Prostate gland (tissue), 2 donors: Measurements from ENCODE around the gene WSB1. TPM values are rescaled to one million over a fixed set of nuclear protein-coding genes. Genes with fewer than 3 reads are reported as not detected.
"Not testable (repeated sequence)": the region's sequence is repeated elsewhere in the genome, so short reads cannot be mapped to it uniquely, and the experiment has no call there.

Experiments used
- DNase-seq: peaks from one replicate; pipeline ENCODE4 v3.0.0-alpha.2; 2019; ENCODE audit warnings: low spot score
- H3K27ac ChIP-seq, 2 donors: fragments of 200-600 bp; sonication (generic); 2 replicates each; pipeline ENCODE4 v1.5.1; 2017 to 2019
- H3K27me3 ChIP-seq: fragments of 200-600 bp; sonication (generic); replicated peaks from 2 replicates; pipeline ENCODE4 v1.5.1; 2019; ENCODE audit not compliant: insufficient read depth
- H3K36me3 ChIP-seq, 2 donors: fragments of 200-600 bp; sonication (generic); 1 replicate in 1 of 2; 2 replicates in 1 of 2; pipeline versions ENCODE4 v1.5.1 to v1.8.1; 2017 to 2019
- H3K4me1 ChIP-seq: fragments of 200-600 bp; sonication (generic); replicated peaks from 2 replicates; pipeline ENCODE4 v1.5.1; 2019
- H3K4me3 ChIP-seq, 2 donors: fragments of 200-600 bp; sonication (generic); 2 replicates each; pipeline ENCODE4 v1.5.1; 2017 to 2019
- H3K9me3 ChIP-seq: fragments of 200-600 bp; sonication (generic); 2 replicates; pipeline ENCODE4 v1.5.1; 2017
- POLR2A ChIP-seq: fragments of 450-650 bp; IDR thresholded peaks from one replicate; pipeline ENCODE4 v1.6.1; 2016; ENCODE audit warnings: antibody characterized with exemption, mild to moderate bottlenecking
- POLR2AphosphoS5 ChIP-seq: sonication (generic); formaldehyde crosslinking; IDR thresholded peaks from one replicate; pipeline ENCODE4 v1.6.1; 2017; ENCODE audit warnings: antibody characterized with exemption
- WGBS: methylation state at CpG from one replicate; pipeline ENCODE4 v1.1.5; 2018; 5-methylcytosine and 5-hydroxymethylcytosine counted together
- intact Hi-C: fragments of 100-400 bp; cut with DNase I; formaldehyde crosslinking; loops from one replicate; pipeline ENCODE4 v1.14.2; 2022
- total RNA-seq, 2 donors: library from RNA; depleted of rRNA; stranded (reverse); fragments of >200 nt; gene quantifications; one replicate each; pipeline ENCODE4 v1.1.0, GENCODE V29; 2016
- TF ChIP-seq, protein P1 (sequence below), 4 experiments: fragments of 200-600 bp in 2 of 4; fragments of 450-650 bp in 2 of 4; sonication (generic) in 2 of 4; IDR thresholded peaks; 1 replicate in 3 of 4; 2 replicates in 1 of 4; pipeline ENCODE4 v1.5.1; 2016 to 2019; ENCODE audit warnings: antibody characterized with exemption in 4 of 4, mild to moderate bottlenecking in 2 of 4, moderate library complexity in 2 of 4

The WSB1 gene
- total RNA-seq, 2 donors from 2014 or later: 45.7 to 116 TPM

DNA sequence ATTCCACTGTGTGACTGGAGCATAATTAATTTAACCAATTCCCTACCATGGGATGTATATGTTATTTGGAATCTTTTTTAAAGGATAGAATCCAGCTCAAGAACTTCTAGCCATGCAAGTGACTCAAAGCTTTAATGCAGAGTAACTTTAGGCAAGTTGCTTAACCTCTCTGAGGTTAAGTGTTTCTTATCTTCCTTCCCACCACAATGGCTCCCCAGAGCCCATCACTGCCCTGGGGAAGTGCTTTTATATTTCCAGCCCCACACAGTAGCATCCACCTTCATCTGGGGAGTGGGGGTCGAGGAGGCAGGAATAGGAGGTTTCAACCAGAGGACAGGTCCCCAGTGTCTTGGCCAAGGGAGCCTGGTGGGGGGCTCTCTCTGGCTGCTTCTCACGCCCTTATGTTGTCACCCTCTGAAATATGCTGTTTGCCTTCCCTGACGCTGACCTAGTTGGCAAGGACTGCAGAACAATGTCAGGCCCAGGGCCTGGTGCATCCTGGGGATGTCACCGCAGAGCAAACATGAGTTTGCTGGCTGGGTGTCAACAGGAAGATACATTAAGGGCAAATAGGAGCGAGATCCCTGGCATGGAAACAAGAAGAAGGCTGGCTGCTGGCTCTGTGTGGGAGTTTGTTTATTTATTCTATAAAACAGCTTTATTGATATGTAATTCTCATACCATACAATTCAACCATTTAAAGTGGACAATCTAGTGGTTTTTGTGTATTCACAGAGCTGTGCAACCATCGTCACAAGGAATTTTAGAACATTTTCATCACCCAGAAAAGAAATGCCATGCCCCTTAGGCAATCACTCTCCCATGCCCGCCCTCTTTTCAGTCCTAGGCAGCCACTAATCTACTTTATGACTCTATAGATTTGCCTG is 46.6 kb upstream of the WSB1 start:
- intact Hi-C loops: loop anchor here (5.0 kb wide), 2 partner anchors 45 to 70 kb away; partner anchors contain the start of gene WSB1
- Histone ChIP-seq H3K27ac (peak overlapping the region; percentile 57 to 66), H3K27me3 (no peaks in the 10 kb centered on the region), H3K4me1 (peaks cover 7% of the 10 kb centered on the region), H3K9me3 (no peaks in the 10 kb centered on the region), H3K4me3 (no peak overlapping the region), H3K36me3 (no peaks in the 10 kb centered on the region)
- peak; percentile 95 for DNase-seq
- TF ChIP-seq, protein P1, sequence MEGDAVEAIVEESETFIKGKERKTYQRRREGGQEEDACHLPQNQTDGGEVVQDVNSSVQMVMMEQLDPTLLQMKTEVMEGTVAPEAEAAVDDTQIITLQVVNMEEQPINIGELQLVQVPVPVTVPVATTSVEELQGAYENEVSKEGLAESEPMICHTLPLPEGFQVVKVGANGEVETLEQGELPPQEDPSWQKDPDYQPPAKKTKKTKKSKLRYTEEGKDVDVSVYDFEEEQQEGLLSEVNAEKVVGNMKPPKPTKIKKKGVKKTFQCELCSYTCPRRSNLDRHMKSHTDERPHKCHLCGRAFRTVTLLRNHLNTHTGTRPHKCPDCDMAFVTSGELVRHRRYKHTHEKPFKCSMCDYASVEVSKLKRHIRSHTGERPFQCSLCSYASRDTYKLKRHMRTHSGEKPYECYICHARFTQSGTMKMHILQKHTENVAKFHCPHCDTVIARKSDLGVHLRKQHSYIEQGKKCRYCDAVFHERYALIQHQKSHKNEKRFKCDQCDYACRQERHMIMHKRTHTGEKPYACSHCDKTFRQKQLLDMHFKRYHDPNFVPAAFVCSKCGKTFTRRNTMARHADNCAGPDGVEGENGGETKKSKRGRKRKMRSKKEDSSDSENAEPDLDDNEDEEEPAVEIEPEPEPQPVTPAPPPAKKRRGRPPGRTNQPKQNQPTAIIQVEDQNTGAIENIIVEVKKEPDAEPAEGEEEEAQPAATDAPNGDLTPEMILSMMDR (IDR thresholded peaks at IDR 0.05): no peak
- no peak for TF ChIP-seq POLR2A
- peak; percentile 99 for TF ChIP-seq POLR2AphosphoS5
- WGBS: 11% methylated on average over 7 of the region's 7 CpGs

DNA sequence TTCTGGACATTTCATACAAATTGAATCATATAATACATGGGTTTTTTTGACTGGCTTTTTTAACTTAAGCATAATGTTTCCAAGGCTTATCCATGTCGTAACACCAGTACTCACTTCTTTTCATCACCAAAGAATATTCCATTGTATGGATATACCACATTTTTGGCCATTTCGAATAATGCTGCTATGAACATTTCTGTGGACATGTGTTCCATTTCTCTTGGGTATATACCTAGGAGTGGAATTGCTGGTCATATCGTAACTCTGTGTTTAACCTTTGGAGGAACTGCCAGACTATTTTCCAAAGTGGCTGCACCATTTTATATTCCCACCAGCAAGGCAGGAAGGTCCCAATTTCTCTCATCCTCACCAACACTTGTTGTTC is 46.0 kb upstream of the WSB1 start:
- H3K4me1 ChIP-seq: peaks cover 7% of the 10 kb centered on the region
- intact Hi-C loops: loop anchor here (5.0 kb wide), 2 partner anchors 44 to 69 kb away; partner anchors contain the start of gene WSB1
- H3K4me3 ChIP-seq: no peak overlapping the region
- H3K27ac ChIP-seq: peak overlapping the region; percentile 41 to 66
- TF ChIP-seq POLR2AphosphoS5: no peak
- TF ChIP-seq POLR2A: no peak
- TF ChIP-seq, protein P1 (IDR thresholded peaks at IDR 0.05): no peak
- no peak for DNase-seq
- WGBS: 67% methylated on average over 3 of the region's 3 CpGs
- no peaks in the 10 kb centered on the region for H3K9me3 ChIP-seq
- no peaks in the 10 kb centered on the region for H3K27me3 ChIP-seq
- no peaks in the 10 kb centered on the region for H3K36me3 ChIP-seq

DNA sequence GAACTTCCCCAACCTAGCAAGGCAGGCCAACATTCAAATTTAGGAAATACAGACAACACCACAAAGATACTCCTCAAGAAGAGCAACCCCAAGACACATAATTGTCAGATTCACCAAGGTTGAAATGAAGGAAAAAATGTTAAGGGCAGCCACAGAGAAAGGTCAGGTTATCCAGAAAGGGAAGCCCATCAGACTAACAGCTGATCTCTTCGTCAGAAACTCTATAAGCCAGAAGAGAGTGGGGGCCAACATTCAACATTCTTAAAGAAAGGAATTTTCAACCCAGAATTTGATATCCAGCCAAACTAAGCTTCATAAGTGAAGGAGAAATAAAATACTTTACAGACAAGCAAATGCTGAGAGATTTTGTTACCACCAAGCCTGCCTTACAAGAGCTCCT is 43.1 kb upstream of the WSB1 start:
- H3K9me3 ChIP-seq, H3K4me1 ChIP-seq, H3K27me3 ChIP-seq, H3K36me3 ChIP-seq, DNase-seq, intact Hi-C loops, H3K4me3 ChIP-seq: not testable (repeated sequence)
- peak overlapping the region in 1 of 2 donors; percentile 12 for H3K27ac ChIP-seq
- 61% methylated on average over 1 of the region's 1 CpG for WGBS

DNA sequence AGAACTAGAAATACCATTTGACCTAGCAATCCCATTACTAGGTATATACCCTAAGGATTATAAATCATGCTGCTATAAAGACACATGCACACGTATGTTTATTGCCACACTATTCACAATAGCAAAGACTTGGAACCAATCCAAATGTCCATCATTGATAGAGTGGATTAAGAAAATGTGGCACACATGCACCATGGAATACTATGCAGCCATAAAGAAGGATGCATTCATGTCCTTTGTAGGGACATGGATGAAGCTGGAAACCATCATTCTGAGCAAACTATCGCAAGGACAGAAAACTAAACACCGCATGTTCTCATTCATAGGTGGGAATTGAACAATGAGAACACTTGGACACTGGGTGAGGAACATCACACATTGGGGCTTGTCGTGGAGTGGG is 39.1 kb upstream of the WSB1 start:
- H3K27me3 ChIP-seq, H3K36me3 ChIP-seq, DNase-seq, H3K4me3 ChIP-seq, H3K4me1 ChIP-seq, intact Hi-C loops, H3K27ac ChIP-seq, H3K9me3 ChIP-seq: not testable (repeated sequence)
- WGBS: 77% methylated on average over 4 of the region's 4 CpGs

DNA sequence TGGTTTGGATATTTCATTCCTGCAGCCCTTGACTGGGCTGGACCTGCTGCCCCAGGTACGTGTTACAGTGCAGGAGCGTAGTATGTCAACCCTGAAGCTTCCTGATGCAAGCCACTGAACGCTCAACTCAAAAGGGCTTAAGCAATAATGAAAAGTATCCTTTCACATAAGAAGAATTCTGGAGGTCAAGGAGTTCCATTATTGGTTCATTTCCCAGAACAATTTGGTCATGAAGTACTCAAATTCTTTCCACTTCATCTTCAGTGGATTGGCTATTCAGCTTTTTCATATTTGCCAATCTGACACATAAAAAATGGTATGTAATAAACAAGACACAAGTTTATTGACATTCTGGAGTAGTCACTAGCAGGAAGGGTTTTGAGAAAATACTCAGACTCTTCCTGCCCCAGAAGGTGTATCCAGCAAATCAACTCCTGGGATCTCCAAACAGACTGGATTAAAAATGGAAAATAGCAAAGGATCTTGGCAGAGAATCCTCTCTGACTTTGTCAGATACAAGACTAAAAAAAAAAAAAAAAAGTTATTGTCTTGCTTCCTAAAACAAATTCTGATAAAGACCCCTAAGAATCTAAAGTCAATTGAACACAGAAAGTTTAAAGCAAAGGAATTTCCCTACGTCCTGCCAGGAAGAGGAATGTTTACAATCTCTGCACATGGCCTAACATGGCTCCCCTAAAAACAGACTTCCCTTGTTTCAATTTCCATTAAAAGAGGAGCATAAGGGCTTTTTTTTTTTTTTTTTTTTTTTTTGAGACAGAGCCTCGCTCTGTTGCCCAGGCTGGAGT is 37.5 kb upstream of the WSB1 start:
- intact Hi-C loops: no loop called here
- Histone ChIP-seq H3K4me3 (no peak overlapping the region), H3K4me1 (no peaks in the 10 kb centered on the region), H3K36me3 (no peaks in the 10 kb centered on the region), H3K9me3 (no peaks in the 10 kb centered on the region), H3K27me3 (no peaks in the 10 kb centered on the region), H3K27ac (peak overlapping the region; percentile 23 to 56)
- TF ChIP-seq POLR2AphosphoS5 (peak; percentile 29), POLR2A (no peak)
- TF ChIP-seq, protein P1 (IDR thresholded peaks at IDR 0.05): no peak
- DNase-seq: no peak
- 39% methylated on average over 5 of the region's 5 CpGs for WGBS
